ENCODE data around the gene BARHL2.
A peak's percentile ranks its signal among the peaks of the same experiment; 100 is the strongest.

Gene BARHL2

DNA sequence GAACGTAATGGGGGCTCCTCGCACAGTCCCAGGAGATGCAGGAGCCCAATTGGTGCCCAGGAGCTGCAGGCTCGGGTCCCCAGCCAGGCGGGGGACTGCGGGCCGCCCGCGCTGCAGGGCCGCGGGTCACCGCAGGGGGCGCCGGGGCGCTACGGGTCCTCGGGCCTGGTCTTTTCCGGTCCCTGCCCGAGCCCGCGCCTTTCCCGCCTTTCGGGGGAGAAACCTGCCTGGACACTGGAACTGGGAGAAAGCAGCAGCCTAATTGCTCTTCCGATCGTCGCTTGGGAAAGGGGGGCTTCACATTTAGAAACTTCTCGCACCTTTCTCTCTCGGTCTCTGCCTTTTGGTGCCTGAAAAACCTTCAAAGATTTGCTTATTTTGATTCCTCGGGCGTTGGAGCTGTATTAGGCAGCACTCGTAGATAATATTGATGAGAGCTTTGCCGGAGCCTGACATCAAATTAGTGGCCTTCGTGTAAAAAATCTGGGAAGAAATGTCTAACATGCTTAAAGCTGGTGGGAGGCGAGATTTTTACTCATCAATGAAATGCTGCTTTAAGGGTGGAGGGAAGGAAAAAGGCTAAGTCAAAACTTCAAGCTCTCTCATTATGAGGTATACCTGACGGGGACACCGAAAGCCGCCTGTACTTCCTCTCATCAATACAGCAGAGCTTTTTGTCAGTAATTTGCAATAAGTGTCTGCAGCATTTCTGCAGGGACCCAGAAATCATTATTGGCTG lies 12.6 kb upstream of the BARHL2 start:
- TF ChIP-seq, protein P1, sequence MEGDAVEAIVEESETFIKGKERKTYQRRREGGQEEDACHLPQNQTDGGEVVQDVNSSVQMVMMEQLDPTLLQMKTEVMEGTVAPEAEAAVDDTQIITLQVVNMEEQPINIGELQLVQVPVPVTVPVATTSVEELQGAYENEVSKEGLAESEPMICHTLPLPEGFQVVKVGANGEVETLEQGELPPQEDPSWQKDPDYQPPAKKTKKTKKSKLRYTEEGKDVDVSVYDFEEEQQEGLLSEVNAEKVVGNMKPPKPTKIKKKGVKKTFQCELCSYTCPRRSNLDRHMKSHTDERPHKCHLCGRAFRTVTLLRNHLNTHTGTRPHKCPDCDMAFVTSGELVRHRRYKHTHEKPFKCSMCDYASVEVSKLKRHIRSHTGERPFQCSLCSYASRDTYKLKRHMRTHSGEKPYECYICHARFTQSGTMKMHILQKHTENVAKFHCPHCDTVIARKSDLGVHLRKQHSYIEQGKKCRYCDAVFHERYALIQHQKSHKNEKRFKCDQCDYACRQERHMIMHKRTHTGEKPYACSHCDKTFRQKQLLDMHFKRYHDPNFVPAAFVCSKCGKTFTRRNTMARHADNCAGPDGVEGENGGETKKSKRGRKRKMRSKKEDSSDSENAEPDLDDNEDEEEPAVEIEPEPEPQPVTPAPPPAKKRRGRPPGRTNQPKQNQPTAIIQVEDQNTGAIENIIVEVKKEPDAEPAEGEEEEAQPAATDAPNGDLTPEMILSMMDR (IDR thresholded peaks at IDR 0.05; ENCODE audit: low read depth, low read length) = peak; percentile 19
- no peak overlapping the region for H3K4me3 ChIP-seq (ENCODE audit: low read depth, low read length)
- no peak for DNase-seq (ENCODE audit: low read depth, low spot score)
- in situ Hi-C loops (cut with HindIII; ENCODE audit: low sequenced_read_pairs) = no loop called here

DNA sequence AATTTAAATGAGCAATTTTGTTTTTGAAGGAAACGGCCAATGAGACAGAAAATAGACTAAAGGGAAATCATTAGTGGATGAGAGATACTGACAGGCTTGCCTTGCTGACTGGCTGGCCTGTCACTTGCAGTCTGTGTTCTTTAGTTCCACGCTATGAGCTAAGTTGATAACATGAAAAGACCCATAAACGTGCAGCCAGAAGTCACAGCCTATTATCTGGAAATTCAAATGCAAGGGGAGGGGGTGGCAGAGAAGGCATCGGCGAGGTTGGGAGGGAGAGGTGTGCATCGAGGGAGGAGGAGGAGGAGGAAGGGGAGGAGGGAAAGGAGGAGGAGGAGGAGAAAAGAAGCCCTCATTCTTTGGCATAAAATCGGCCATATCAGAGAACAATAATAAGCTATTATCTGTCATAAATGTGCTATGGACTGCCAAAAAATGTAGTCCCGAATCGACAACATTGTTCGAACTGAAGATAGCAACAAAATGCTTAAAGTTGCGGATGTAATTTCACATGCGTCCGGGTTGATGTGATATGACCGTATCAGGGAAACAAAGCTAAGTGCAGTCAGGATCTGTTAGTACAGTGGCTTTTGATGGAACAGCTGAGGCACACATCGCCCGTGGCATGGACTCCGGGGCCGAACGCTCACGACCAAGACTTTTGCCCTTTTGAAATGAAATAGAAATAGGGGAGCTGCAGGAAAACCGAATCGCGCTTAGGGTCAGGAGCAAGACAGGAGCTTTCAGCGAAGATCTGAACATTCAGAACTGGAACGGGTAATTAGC lies 11.6 kb upstream of the BARHL2 start:
- no peak overlapping the region for H3K4me3 ChIP-seq (ENCODE audit: low read depth, low read length)
- in situ Hi-C loops (cut with HindIII; ENCODE audit: low sequenced_read_pairs) = no loop called here
- no peak for DNase-seq (ENCODE audit: low read depth, low spot score)
- TF ChIP-seq, protein P1 (IDR thresholded peaks at IDR 0.05; ENCODE audit: low read depth, low read length) = no peak

DNA sequence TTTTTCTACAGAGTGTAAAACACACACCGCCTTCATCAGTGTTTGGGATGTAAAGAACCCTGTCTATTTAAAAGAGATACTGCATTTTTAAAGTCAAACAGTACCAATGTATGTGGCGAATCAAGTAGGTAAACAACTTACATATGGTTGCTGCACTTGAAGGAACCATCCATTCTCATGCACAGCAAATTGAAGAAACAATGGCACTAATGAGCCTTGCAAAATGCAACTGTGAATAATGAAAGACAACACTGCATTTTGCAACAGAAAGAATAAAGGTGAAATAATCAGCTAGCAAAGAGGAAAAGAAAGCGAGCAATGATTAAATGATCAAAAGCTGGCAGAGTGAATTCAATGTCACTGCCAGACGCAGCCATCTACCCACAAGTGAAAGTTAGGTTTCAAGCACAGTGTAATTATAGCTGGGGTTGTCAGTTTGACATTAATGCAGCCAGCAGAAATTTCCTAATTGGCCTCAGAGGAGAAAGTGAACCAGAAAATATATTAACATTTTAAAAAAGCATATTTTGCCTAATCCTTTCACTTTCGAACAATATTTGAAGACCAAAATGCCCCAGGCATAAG lies 10.9 kb upstream of the BARHL2 start:
- TF ChIP-seq, protein P1 (IDR thresholded peaks at IDR 0.05; ENCODE audit: low read depth, low read length) = no peak
- no peak overlapping the region for H3K4me3 ChIP-seq (ENCODE audit: low read depth, low read length)
- in situ Hi-C loops (cut with HindIII; ENCODE audit: low sequenced_read_pairs) = no loop called here
- DNase-seq (ENCODE audit: low read depth, low spot score) = no peak

DNA sequence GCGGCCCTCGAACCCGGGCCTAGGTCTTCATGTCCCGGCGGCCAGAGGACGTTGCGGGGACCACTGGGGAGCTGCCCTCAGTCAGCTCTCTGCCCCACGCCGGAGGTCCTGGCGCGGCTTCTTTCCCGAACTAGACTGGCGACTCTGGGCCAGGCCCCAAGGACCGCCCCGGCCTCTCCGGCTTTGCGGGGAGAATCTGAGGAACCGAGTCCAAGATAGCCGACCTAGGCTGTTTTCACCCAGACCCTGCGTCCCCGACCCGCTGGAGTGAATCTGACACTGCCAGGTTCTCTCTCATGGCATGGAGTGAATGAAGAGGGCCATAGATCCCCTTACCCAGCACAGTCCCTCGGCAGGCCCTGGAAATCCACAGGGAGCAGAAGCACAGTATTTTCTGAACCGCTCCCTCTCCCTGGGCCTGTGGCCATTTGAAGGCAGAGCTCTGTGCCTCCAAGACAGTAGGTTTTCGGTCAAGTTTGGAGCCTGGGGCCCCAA lies 9.9 kb upstream of the BARHL2 start:
- no peak overlapping the region for H3K4me3 ChIP-seq (ENCODE audit: low read depth, low read length)
- TF ChIP-seq, protein P1 (IDR thresholded peaks at IDR 0.05; ENCODE audit: low read depth, low read length) = no peak
- no peak for DNase-seq (ENCODE audit: low read depth, low spot score)
- in situ Hi-C loops (cut with HindIII; ENCODE audit: low sequenced_read_pairs) = no loop called here

DNA sequence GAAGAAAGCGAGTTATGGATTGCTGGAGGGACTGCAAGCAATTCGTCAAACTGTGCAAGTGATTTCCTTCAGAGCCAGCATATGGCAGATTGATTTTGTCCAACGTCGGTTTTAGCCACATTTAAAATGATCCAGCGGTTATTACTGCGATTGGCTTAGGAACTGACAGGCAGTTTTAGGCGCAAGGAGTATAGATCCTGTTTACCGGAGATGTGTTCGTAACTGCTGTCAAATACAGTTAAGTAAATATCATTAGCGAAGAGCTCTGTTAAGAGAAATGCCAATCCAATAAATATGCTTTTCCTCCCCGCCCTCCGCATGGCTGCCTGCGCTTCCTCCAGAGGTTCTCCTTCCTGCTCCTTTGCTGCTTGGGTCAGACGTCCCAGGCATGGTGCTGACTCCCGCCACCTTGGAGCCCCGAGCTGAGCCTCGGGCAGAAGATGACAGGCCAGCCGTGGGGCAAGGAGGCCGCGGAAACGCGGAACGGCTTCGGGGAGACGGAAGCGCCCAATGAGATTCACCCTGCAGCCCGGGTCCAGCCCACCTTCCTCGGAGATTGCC lies 9.4 kb upstream of the BARHL2 start:
- TF ChIP-seq, protein P1 (IDR thresholded peaks at IDR 0.05; ENCODE audit: low read depth, low read length) = no peak
- no peak overlapping the region for H3K4me3 ChIP-seq (ENCODE audit: low read depth, low read length)
- in situ Hi-C loops (cut with HindIII; ENCODE audit: low sequenced_read_pairs) = no loop called here
- no peak for DNase-seq (ENCODE audit: low read depth, low spot score)

GRCh38 chr1:90725657-90726424 lies 8.7 kb upstream of the BARHL2 start:
- TF ChIP-seq, protein P1 (IDR thresholded peaks at IDR 0.05; ENCODE audit: low read depth, low read length) = peak; percentile 2
- no peak for DNase-seq (ENCODE audit: low read depth, low spot score)
- H3K4me3 ChIP-seq (ENCODE audit: low read depth, low read length) = no peak overlapping the region

More at GRCh38 chr1:90725657-90726424, 8.7 kb upstream of the BARHL2 start:
- in situ Hi-C loops (cut with HindIII; ENCODE audit: low sequenced_read_pairs) = no loop called here
